Endodermal cell (in vitro differentiated cells): ENCODE data around the gene SPINK4. TPM values are rescaled to one million over a fixed set of nuclear protein-coding genes. Genes with fewer than 3 reads are reported as not detected.

Experiments used
- DNase-seq: peaks from one replicate; pipeline ENCODE4 v3.0.0-alpha.2; 2017
- H3K27ac ChIP-seq: 2 replicates; pipeline ENCODE4 v1.5.1; 2013; ENCODE audit warnings: mild to moderate bottlenecking, low read depth, low read length, moderate library complexity
- H3K27me3 ChIP-seq: 2 replicates; pipeline ENCODE4 v1.6.1; 2013; ENCODE audit warnings: mild to moderate bottlenecking, low read length, moderate library complexity; ENCODE audit not compliant: insufficient read depth, control insufficient read depth, poor library complexity, severe bottlenecking
- H3K36me3 ChIP-seq: 2 replicates; pipeline ENCODE4 v1.7.0; 2013; ENCODE audit warnings: mild to moderate bottlenecking, low read length, moderate library complexity; ENCODE audit not compliant: control insufficient read depth, insufficient read depth
- H3K4me1 ChIP-seq: one replicate; pipeline ENCODE4 v1.7.0; 2013; ENCODE audit warnings: low read length; ENCODE audit not compliant: control insufficient read depth, insufficient read depth
- H3K4me3 ChIP-seq: 2 replicates; pipeline ENCODE4 v1.5.1; 2013; ENCODE audit warnings: mild to moderate bottlenecking, low read length, moderate library complexity
- H3K9ac ChIP-seq: 2 replicates; pipeline ENCODE4 v1.6.1; 2013; ENCODE audit warnings: mild to moderate bottlenecking, low read length, moderate library complexity; ENCODE audit not compliant: poor library complexity, severe bottlenecking; ENCODE audit errors: extremely low read depth
- H3K9me3 ChIP-seq: 2 replicates; pipeline ENCODE4 v1.6.1; 2013; ENCODE audit warnings: mild to moderate bottlenecking, low read length, moderate library complexity; ENCODE audit not compliant: control insufficient read depth
- H3K27ac Mint-ChIP-seq: 2 replicates; pipeline ENCODE4 v1.8.0; 2020; ENCODE audit warnings: mixed read lengths
- H3K27me3 Mint-ChIP-seq: 2 replicates; pipeline ENCODE4 v1.8.0; 2021; ENCODE audit warnings: mild to moderate bottlenecking, mixed read lengths; ENCODE audit not compliant: insufficient read depth
- H3K36me3 Mint-ChIP-seq: 2 replicates; pipeline ENCODE4 v1.8.0; 2020; ENCODE audit warnings: low read depth, mixed read lengths
- H3K4me1 Mint-ChIP-seq: 2 replicates; pipeline ENCODE4 v1.8.0; 2020; ENCODE audit warnings: mixed read lengths
- H3K4me3 Mint-ChIP-seq: 2 replicates; pipeline ENCODE4 v1.8.0; 2020; ENCODE audit warnings: mild to moderate bottlenecking, moderate library complexity, mixed read lengths
- H3K9me3 Mint-ChIP-seq: 2 replicates; pipeline ENCODE4 v1.8.0; 2020; ENCODE audit warnings: mild to moderate bottlenecking, mixed read lengths
- WGBS, 2 experiments: methylation state at CpG; one replicate each; pipeline versions ENCODE4 v1.1.5 to v1.1.7; 2013; ENCODE audit warnings: missing lambda C conversion rate in 2 of 2, mixed read lengths in 1 of 2; ENCODE audit not compliant: insufficient coverage in 1 of 2, insufficient read length in 1 of 2; 5-methylcytosine and 5-hydroxymethylcytosine counted together
- total RNA-seq, 2 donors: library from RNA; stranded (reverse); fragmentation: NEBNext Ultra II Directional in 1 of 2; extraction: Animal tissue kit (Norgen Biotek cat#: 25700) in 1 of 2; gene quantifications; 2 replicates in 1 of 2; 3 replicates in 1 of 2; pipeline ENCODE4 v1.2.1, GENCODE V29; 2021
- TF ChIP-seq, protein P1 (sequence below): fragments of 200-600 bp; sonication (generic); conservative IDR thresholded peaks from 2 replicates; pipeline ENCODE4 v1.5.0; 2021; ENCODE audit warnings: antibody characterized with exemption, mild to moderate bottlenecking

Gene SPINK4
- total RNA-seq, 2 donors from 2014 or later = 1.3 to 1.4 TPM

- H3K9me3 ChIP-seq = no peaks in the 10 kb centered on the region
- H3K9ac ChIP-seq = no peak overlapping the region
- no peak overlapping the region for H3K4me3 ChIP-seq
- H3K27ac ChIP-seq = no peak overlapping the region
- no peaks in the 10 kb centered on the region for H3K36me3 ChIP-seq
- 29 to 32% methylated on average over 4 to 5 of the region's 6 CpGs for WGBS, 2 experiments
- H3K27me3 ChIP-seq = no peaks in the 10 kb centered on the region
- Mint-ChIP-seq H3K27ac (no peak overlapping the region), H3K27me3 (no peaks in the 10 kb centered on the region), H3K9me3 (no peaks in the 10 kb centered on the region), H3K4me3 (no peak overlapping the region), H3K36me3 (no peaks in the 10 kb centered on the region), H3K4me1 (peaks cover 13% of the 10 kb centered on the region)
- TF ChIP-seq, protein P1, sequence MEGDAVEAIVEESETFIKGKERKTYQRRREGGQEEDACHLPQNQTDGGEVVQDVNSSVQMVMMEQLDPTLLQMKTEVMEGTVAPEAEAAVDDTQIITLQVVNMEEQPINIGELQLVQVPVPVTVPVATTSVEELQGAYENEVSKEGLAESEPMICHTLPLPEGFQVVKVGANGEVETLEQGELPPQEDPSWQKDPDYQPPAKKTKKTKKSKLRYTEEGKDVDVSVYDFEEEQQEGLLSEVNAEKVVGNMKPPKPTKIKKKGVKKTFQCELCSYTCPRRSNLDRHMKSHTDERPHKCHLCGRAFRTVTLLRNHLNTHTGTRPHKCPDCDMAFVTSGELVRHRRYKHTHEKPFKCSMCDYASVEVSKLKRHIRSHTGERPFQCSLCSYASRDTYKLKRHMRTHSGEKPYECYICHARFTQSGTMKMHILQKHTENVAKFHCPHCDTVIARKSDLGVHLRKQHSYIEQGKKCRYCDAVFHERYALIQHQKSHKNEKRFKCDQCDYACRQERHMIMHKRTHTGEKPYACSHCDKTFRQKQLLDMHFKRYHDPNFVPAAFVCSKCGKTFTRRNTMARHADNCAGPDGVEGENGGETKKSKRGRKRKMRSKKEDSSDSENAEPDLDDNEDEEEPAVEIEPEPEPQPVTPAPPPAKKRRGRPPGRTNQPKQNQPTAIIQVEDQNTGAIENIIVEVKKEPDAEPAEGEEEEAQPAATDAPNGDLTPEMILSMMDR = peak; percentile 93
- DNase-seq = peak; percentile 82
- H3K4me1 ChIP-seq = no peaks in the 10 kb centered on the region
These were observed 14.4 kb upstream of the SPINK4 start for GRCh38 chr9:33225319-33226147.

DNA sequence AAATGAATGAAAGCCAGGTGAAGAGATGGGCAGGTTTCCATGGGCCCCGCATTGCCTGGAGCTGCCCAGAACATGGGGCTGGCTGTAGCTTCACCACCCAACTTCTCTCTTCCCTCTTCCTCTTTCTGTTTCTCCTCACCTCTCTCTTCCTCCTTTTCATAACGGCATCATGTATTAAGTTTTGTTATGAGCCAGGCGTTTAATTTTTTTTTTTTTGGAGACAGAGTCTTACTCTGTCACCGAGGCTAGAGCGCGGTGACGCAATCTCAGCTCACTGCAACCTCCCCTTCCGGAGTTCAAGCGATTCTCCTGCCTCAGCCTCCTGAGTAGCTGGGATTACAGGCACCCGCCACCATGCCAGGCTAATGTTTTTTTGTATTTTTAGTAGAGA is 13.0 kb upstream of the SPINK4 start:
- Histone ChIP-seq H3K36me3 (no peaks in the 10 kb centered on the region), H3K4me1 (no peaks in the 10 kb centered on the region), H3K27ac (no peak overlapping the region), H3K4me3 (no peak overlapping the region), H3K9me3 (no peaks in the 10 kb centered on the region), H3K9ac (no peak overlapping the region), H3K27me3 (peaks cover 5% of the 10 kb centered on the region)
- Mint-ChIP-seq H3K36me3 (no peaks in the 10 kb centered on the region), H3K4me1 (peaks cover 13% of the 10 kb centered on the region), H3K4me3 (no peak overlapping the region), H3K27me3 (no peaks in the 10 kb centered on the region), H3K9me3 (no peaks in the 10 kb centered on the region), H3K27ac (no peak overlapping the region)
- DNase-seq = no peak
- TF ChIP-seq, protein P1 = no peak
- WGBS, 2 experiments = 91 to 98% methylated on average over 9 to 10 of the region's 10 CpGs

- H3K27ac ChIP-seq = no peak overlapping the region
- no peak overlapping the region for H3K4me3 ChIP-seq
- no peaks in the 10 kb centered on the region for H3K36me3 ChIP-seq
- TF ChIP-seq, protein P1 = no peak
- no peaks in the 10 kb centered on the region for H3K9me3 ChIP-seq
- no peak for DNase-seq
- peak overlapping the region; percentile 77 for H3K27ac Mint-ChIP-seq
- H3K4me1 Mint-ChIP-seq = peaks cover 11% of the 10 kb centered on the region
- H3K27me3 ChIP-seq = peaks cover 13% of the 10 kb centered on the region
- no peaks in the 10 kb centered on the region for H3K9me3 Mint-ChIP-seq
- no peaks in the 10 kb centered on the region for H3K36me3 Mint-ChIP-seq
- H3K27me3 Mint-ChIP-seq = peaks cover 2% of the 10 kb centered on the region
- no peaks in the 10 kb centered on the region for H3K4me1 ChIP-seq
- WGBS, 2 experiments = 85% methylated on average over 4 to 8 of the region's 8 CpGs
- H3K4me3 Mint-ChIP-seq = no peak overlapping the region
- no peak overlapping the region for H3K9ac ChIP-seq
These were observed 12.2 kb upstream of the SPINK4 start for GRCh38 chr9:33227741-33228140.
